Sigmoid colon (tissue), 4 donors: ENCODE results near the gene LRRC2.

ENCODE experiments used
- EP300 ChIP-seq, 4 donors: sonication (generic); formaldehyde crosslinking; IDR thresholded peaks; one replicate each; pipeline ENCODE4 v1.6.1; 2017; ENCODE audit warnings: antibody characterized with exemption in 4 of 4
- POLR2A ChIP-seq, 2 donors: fragments of 450-650 bp; IDR thresholded peaks; one replicate each; pipeline ENCODE4 v1.6.1; 2016; ENCODE audit warnings: antibody characterized with exemption in 2 of 2, mild to moderate bottlenecking in 2 of 2, moderate library complexity in 2 of 2
- POLR2AphosphoS5 ChIP-seq, 4 donors: sonication (generic); formaldehyde crosslinking; IDR thresholded peaks; one replicate each; pipeline ENCODE4 v1.6.1; 2017; ENCODE audit warnings: antibody characterized with exemption in 4 of 4
- TF ChIP-seq, protein P1 (sequence below), 4 experiments: fragments of 450-650 bp in 3 of 4; fragments of 200-600 bp in 1 of 4; IDR thresholded peaks; one replicate each; pipeline ENCODE4 v1.5.1; 2016 to 2019; ENCODE audit warnings: antibody characterized with exemption in 4 of 4, mild to moderate bottlenecking in 3 of 4, moderate library complexity in 2 of 4

DNA sequence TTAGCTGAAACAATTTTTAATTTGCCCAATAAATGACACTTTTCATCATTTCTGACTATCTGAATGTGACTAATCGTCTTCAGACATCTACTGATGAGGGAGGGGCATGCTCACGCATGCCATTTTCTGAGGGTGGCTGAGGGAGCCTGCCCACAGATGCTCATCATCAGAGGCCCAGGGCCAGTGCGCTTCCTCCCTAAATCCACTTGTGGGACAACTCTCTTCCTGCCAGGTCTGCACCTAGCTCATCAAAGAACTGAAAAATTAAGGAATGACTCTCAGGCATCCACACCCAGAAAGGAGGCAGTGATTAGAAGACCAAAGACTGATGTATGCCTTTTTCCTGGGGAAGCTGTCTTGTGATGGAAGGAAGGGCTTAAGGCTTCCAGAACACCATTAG is 45.6 kb downstream of the LRRC2 start:
- TF ChIP-seq POLR2A (IDR thresholded peaks at IDR 0.05) (no peak), EP300 (IDR thresholded peaks at IDR 0.05) (no peak), POLR2AphosphoS5 (IDR thresholded peaks at IDR 0.05) (no peak)
- TF ChIP-seq, protein P1, sequence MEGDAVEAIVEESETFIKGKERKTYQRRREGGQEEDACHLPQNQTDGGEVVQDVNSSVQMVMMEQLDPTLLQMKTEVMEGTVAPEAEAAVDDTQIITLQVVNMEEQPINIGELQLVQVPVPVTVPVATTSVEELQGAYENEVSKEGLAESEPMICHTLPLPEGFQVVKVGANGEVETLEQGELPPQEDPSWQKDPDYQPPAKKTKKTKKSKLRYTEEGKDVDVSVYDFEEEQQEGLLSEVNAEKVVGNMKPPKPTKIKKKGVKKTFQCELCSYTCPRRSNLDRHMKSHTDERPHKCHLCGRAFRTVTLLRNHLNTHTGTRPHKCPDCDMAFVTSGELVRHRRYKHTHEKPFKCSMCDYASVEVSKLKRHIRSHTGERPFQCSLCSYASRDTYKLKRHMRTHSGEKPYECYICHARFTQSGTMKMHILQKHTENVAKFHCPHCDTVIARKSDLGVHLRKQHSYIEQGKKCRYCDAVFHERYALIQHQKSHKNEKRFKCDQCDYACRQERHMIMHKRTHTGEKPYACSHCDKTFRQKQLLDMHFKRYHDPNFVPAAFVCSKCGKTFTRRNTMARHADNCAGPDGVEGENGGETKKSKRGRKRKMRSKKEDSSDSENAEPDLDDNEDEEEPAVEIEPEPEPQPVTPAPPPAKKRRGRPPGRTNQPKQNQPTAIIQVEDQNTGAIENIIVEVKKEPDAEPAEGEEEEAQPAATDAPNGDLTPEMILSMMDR (IDR thresholded peaks at IDR 0.05) = no peak
